GM18858 (cell line): ENCODE measurements around the gene ADGRA3.

Experiments used
- ATAC-seq: cut with Tn5 transposase; IDR thresholded peaks from one replicate; pipeline ENCODE4 v1.9.1; 2021; ENCODE audit not compliant: unreplicated experiment

ADGRA3 gene

DNA sequence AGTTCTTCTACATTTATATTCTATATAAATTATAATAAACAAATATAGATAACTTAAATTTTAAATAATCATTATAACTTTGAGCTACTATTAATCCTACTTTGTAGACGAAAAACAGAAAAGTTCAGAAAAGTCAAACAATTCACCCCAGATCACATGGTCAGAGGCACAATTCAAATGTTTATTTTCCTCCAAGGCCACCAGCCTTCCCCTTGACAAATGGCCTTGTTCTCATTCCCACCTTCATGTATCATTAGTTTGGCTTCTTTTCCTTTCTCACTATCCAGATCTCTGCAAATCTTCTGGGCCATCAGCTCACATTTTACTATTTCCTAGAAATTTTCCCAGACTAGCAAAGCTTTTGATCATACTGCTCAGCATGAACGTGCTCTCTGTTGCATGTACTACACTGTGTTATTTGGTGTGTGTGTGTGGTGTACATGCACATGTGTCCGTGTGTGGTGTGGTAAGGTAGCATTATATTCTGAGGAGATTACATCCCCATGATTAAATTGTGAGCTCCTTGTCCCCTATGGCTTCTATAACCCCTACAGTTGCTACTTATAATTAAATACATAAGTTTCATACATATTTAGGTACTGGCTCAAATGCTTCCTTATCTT lies 61.5 kb downstream of the ADGRA3 start:
- ATAC-seq: no peak

DNA sequence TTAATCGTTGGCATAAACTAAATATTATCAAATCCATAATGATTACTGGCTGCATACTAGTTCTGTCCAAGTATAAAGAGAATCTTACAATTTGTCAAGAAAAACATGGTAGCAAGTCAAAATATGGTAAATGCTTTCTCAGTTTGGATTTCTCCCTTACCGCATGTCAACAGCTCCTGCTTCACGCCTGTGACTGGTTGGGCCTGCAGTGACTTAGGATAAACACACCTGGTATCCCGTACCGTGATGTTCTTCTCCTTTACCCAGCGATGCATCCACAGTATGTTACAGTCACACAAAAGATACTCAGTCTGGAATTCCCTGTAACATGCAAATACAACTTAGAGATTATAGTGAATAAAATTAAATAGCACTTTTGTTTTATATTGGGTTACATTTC lies 71.1 kb downstream of the ADGRA3 start:
- no peak for ATAC-seq

DNA sequence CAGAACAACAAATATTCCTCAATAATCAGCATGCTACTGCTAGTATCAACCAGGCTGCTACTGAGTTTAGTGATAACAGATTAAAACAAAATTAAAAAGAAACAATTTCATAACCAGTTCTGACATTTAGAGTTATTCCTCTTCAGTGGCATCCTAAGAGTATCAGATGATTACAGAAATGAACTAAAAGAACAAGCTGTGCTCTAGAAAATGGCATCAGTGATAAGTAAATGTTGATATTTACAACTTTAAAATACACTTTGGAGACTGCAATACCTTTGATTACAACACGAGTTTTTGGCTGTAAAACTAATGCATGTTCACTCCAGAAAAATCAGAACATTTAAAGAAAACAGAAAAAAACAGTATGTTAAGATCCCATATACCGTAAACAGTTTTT lies 72.9 kb downstream of the ADGRA3 start:
- ATAC-seq: no peak

DNA sequence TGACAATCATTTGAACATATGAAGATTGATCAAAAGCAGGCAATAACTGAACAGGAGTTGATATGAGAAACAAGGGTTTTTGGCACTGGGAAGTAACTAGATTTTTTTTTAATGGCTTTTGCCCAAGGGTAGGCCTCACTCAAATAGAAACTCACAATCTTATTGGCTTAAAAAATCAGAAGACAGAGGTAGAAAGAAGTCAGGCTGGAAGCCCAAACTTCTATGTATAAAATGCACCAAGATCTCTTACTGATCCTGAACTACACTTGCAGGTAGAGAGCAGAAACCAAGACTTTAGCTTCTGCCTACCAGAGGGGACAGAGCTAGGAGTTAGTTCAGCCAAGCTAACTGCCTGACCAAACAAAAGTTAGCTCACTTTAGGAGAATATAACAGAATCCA lies 74.9 kb downstream of the ADGRA3 start:
- no peak for ATAC-seq

DNA sequence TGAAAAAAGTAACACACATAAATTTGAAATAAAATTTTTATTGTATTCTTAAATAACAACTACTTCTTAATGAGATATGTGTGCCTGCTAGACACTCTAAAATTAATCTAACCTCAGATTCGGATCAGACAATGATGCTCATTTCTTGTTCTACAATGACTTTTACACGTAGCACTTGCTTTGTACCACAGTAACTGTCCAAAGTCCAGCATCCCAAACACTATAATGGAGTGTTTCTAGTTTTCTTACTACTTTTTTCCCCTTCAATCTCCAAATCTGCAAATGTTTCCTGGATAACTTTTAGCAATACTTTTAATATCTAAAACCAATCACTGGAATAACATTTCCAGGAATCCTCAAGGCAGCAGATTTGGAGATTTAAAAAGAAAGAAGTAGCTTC lies 75.9 kb downstream of the ADGRA3 start:
- ATAC-seq: no peak

DNA sequence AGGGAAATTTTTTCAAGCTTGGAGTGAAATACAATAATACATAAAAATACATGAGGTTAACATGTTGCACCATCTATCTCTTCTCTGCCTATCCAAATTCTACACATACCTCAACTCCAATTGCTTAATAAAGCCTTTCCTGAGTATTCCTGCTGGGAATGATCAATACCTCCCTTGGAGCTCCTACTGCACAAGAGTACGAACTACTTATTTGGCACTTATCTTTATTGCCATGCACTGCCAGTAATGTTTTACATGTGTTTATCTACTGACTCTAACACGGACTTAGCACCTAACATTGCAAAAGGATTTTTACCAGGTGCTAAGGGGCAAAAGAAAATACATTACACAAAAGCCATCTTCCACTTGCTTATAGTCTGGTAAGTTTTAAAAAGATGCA lies 80.2 kb downstream of the ADGRA3 start:
- ATAC-seq: no peak

DNA sequence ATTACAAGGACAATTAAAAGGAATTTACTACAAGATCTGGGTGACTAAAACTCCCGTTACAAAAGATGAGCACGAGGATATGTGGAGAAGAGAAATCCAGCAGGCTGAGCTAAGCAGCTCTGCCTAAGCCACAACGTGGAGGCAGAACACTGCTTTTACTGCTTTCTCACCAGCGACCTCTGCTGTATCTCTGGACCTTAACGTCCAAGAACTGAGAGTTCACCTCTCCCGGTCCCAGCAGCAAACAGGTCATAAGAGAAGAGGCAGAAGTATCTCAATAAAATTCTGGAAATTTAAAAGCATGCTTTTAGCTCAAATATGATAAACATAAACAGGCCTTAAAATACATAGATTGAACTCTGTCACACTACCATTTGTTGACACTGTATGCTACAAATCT lies 81.0 kb downstream of the ADGRA3 start:
- no peak for ATAC-seq

DNA sequence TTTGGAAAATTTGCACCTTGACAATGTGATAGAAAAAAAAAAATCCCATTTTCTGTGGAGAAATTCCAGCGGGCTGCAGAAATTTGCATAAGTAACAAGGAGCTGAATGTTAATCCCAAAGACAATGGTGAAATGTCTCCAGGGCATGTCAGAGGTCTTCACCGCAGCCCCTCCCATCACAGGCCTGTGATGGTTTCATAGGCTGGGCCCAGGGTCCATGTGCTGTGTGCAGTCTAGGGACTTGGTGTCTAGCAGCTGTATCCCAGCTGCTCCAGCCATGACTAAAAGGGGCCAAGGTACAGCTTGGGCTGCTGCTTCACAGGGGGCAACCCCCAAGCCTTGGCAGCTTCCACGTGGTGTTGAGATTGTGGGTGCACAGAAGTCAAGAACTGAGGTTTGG lies 85.2 kb downstream of the ADGRA3 start:
- ATAC-seq: no peak

DNA sequence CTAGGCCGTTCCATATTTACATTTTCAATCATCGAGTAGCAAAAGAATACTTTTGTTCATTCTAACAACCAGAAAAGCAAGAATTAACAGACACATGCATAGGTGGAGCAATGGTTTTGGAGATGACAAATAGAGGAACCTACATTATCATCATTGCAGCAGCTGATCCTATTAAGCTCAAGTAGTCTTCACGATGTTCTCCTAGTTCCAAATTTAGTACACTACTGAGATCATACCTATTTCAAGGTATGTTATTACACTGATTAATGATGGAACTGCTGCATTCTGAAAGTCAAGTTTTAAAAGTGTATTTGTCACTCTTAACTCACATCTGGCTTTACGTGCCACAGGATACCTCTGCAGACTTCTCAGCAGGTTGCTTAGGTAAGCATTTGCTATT lies 87.4 kb downstream of the ADGRA3 start:
- no peak for ATAC-seq

DNA sequence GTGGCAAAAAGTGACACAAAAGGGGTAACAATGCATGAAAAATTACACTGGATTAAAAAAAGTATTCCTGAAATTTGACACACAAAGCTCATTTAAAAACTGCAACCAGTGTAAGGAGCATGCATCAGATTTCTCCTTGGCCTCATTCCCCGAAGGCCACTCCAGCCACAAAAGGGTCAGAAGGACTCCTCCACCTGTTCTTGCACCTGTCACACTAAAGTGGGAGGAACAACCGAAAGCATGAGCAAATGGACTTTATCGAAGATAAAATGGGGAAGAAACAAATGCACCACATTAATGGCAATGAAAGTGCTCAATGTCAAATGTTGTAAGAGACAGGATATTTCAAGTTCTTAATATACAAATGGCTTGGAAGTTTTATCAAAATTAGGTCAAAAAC lies 88.2 kb downstream of the ADGRA3 start:
- no peak for ATAC-seq

DNA sequence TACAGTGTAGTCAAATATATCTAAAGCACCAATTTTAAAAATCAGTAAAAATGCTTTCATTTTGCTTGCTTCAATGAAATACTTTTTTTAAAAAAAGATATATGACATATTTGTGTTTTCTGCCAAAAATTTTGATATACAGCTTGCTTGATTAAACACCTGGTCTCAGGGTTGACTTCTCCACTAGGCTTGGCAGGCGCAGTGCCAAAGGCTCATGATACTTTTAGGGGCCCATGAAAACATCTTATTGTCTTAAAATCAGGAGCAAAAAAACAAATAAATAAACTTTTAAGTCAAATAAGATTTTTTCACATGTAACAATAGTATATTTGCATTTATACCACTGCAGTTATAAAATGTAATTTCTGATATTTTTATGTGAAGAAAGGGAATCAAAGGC lies 95.6 kb downstream of the ADGRA3 start:
- no peak for ATAC-seq

DNA sequence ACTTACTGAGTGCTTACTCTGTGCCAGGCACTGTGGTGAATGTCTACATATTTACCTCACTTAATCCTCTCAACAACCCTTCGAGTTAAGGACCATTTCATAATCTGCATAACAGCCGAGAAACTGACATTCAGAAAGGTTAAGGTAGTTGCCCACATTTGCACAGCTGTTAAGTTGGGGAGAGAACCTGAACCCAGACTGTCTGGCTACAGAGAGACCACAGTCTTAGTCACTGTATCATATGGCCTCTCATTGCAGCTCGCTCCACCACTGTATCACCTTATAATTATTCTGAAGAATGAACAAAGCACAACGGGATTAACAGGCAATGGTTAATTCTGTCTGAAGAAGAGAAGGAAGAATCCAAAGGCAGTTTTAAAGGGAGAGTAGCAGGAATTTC lies 98.5 kb downstream of the ADGRA3 start:
- no peak for ATAC-seq

DNA sequence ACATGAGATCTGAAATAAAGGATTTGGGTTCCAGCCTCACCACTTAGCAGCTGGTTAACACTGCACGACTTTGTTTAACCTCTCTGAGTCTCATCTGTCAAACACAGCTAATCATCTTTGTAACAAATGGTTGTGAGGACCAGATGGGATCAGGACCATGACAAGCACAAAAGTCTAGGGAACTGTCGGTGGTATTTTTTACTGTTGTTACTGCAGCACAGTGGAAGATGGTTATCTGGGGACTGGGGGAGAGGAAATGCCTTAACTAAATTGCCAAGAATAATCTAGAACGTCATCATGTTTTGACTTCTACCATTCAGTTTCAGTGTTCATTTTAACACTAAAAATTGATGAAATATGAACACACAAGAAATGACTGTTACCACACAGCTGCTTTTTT lies 99.5 kb downstream of the ADGRA3 start:
- ATAC-seq: no peak

DNA sequence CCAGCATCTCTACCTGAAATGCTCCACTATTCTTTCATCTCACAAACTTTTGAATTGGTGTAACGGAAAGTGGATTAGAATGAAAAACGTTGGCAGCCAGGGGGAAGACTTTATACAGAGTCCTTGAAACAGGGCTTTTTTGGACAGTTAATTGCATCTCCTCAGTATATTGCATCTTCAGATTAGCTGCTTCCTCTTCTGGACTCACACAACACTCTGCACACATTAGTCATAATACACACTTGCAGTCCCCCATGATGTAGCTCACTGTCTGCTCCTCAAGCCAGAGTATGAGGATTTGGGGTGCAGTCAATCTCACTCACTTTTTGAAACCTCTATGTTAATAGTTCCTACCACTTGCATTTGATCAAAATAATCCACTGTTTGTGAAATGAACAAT lies 101.0 kb downstream of the ADGRA3 start:
- no peak for ATAC-seq

DNA sequence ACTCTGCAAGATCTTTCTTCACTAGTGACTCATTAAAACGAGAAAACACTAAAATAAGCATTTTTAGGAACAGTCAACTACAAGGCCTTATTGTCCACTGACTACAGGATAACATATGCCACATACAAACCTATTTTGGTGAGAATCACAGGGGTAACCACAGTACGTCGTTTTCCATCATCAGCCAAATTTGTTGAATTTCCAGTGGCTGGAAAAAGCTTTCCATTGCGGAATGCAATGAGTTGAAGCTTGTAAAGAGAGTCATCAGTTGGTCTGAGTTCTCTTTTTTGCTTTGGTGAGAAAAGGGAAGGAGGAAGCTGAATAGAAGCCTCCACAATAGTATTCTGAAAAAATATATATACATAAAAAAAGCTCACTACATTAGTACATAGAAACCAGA lies 102.4 kb downstream of the ADGRA3 start:
- no peak for ATAC-seq

DNA sequence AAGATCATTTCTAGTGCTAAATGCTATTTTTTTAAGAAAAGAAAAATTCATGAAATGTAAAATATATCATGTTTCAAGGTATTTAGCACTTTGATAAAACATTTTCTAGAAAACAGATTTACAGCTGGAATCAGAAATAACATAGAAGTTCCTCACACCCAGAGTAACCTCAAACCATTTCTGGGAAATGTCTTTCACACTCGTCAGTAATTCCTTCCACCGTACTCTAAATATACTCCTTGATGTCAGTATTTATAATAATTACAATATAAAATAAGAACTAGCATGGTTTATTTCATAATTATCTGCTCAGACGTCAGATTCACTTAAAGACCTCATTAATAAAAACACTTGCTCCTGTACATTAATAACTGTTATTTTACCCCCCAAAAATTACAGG lies 103.9 kb downstream of the ADGRA3 start:
- ATAC-seq: no peak

DNA sequence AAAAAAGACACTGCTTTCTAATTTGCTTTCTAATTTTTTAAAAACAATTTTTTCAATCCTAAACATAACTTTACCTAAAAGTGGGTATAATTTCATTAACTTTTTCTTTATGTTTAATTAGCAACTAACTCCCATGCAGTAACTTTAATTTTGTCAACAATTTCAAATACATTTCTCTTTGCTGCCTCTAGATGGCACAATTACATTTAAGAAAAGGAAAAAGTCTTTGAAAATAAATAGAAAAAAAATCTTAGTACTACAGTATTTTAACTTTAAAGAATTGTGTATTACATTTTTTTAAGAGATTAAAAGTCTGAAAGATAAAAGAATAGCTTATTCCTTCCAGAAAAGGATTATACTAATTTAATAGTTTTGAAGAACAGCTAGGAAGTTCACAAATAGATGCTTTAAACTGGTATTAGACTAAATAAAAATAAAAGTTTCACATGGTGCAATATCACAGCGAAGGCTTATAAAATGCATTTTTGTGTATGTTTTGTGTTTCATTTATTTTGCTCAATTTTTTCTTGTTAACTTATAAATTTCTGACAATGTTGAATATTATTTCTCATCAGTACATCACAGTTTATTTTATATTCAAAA lies 105.1 kb downstream of the ADGRA3 start:
- no peak for ATAC-seq

DNA sequence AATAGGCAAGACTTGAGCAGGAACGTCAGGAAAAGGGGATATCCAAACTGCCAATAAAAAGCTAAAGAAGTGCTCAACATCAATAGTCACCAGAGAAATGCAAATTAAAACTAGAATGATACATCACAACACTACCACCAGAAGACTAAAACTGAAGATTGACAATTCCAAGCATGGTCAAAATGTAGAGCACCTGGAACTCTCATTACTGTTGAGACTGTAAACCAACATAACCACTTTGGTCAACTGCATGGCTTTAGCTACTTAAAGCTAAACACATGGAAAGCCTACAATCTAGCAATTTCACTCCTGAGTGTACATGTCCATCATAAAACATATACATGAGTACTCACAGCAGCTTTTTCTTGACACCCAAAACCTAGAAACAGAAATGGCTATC lies 107.4 kb downstream of the ADGRA3 start:
- no peak for ATAC-seq

DNA sequence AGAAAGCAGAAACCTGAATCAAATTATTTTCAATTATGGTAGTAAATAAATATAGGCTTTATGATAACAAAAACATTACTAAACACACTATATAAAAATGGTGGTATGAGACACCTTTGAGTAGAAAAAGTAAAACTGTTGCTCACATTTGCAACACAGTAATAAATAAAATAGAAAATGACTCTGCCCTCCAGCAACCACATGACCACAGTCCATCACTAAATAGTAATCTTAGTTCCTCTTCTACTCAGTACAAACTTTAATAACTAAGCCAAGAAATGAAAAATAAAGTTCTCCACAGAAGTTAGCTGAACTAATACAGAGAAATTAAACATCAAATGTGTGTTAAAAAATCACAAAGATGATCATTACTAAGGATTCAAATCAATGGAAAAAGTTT lies 108.5 kb downstream of the ADGRA3 start:
- ATAC-seq: no peak

DNA sequence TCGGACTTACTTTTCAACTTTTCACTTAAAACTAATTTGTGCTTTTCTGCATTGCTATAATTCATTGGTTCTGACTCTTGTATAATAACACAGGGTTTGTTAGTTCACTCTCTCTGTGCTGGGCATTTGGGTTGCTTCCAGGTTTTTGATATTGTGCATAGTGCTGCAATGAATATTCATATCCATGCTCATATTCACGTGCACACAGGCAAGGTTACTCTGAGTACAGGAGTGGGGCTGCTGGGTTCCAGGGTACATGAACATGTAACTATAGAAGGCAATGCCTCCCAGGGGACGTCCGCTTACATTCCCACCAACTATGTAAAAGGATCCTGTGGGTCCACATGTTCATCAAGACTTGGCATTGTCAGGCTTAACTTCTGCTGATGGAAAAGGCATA lies 117.2 kb downstream of the ADGRA3 start:
- no peak for ATAC-seq

DNA sequence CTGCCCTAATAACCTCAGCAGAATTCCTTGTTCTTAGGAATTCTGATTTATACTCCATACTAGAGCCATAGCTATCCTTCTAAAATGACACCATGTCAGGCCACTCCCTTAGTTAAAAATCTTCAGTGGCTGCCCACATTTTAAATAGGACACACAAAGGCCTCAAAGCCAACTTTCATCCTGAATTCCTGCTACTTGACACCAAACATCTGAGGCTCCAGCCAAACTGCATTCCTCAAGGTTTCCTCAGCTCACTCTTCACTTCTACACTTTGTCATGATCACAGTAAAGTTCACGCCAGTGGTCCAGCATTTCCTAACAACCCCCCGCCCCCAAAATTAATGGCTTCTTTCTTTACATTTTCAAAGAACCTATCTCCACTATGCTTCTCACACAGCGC lies 124.3 kb downstream of the ADGRA3 start:
- ATAC-seq: no peak

DNA sequence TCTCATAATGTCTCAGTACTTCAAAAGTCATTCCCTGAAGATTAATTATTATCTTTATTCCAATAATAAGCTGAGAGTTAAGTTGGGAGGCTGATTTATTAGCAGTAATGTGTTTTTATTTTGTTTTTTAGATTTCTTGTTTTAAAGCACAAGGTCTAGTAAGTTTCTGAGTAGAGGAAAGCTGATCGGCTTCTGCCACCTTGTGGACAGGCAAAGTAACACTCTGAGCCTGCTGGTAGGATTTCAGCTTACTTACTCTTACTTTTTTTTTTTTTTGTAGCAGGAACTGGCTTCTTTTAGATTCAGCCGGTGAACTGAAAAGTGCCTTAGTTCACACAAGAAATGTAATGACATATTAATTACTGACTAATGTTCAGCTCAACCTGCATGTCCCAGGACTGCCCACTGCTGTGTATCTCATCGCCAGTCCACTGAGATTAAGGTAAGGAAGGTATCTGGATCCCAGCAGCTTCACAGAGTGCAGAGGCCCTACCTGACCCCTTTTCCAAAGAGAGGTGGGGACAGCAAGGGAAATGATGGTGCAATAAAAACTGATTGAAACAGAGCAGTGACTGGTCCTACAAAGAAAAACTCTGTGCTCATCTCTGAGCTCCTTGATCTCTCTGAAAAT lies 126.5 kb downstream of the ADGRA3 start:
- peak; percentile 82 for ATAC-seq

DNA sequence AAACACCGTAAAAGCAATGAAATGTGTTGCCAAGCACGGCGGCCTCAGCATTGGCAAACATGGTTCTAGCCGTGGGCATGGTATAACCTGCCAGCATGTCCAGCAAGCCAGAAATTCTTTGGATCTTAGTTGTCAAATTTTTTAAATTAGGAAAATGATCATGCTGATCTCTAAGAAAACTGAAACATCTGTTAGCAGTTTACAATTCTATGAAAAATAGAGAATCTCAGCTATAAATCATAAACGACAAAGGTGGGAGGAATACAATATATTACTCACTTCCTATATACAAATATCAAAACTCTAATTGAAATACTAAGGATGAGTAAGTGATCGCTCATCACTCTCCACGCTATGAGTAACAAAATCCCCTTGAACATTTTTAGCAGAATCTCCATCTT lies 130.3 kb downstream of the ADGRA3 start:
- ATAC-seq: no peak
